Activated T-helper 1 cell treated with Interleukin-2 at 50 U/mL for 16 hours (primary cell): ENCODE results near the gene ENPP6.
"Not testable (repeated sequence)": the region's sequence is repeated elsewhere in the genome, so short reads cannot be mapped to it uniquely, and the experiment has no call there.

Experiments used
- DNase-seq: peaks from one replicate; pipeline ENCODE4 v3.0.0-alpha.2; 2020; ENCODE audit warnings: low read depth

ENPP6 gene

GRCh38 chr4:184235526-184235925, 17.9 kb upstream of the ENPP6 start:
- DNase-seq = no peak

GRCh38 chr4:184234155-184234554, 16.5 kb upstream of the ENPP6 start:
- DNase-seq = no peak

- DNase-seq = no peak
Measured at GRCh38 chr4:184232975-184233374, 15.3 kb upstream of the ENPP6 start.

GRCh38 chr4:184232202-184232601, 14.5 kb upstream of the ENPP6 start:
- no peak for DNase-seq

- DNase-seq = no peak
Measured at GRCh38 chr4:184231573-184231972, 13.9 kb upstream of the ENPP6 start.

- no peak for DNase-seq
Measured at GRCh38 chr4:184228056-184228705, 10.5 kb upstream of the ENPP6 start.

DNA sequence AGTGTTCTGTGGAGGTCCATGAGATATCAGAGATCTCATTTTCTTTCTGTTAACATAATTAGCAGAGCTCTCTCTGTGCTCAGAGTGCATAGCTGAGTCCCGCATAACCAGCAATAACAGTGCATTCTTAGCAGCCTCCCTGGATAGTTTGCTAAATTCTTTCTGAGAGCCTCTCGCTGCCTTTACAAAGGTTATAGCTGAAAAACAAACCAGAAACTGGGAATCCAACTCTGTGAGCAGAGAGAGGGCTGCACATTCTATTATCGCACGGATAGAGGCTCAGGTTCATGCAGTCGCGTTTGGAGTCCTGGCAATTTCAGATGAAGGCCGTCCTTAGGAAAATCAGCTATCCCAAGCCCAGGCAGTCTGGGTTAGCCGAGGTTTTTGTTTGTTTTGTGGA, 1.2 kb downstream of the ENPP6 start:
- DNase-seq = no peak

DNA sequence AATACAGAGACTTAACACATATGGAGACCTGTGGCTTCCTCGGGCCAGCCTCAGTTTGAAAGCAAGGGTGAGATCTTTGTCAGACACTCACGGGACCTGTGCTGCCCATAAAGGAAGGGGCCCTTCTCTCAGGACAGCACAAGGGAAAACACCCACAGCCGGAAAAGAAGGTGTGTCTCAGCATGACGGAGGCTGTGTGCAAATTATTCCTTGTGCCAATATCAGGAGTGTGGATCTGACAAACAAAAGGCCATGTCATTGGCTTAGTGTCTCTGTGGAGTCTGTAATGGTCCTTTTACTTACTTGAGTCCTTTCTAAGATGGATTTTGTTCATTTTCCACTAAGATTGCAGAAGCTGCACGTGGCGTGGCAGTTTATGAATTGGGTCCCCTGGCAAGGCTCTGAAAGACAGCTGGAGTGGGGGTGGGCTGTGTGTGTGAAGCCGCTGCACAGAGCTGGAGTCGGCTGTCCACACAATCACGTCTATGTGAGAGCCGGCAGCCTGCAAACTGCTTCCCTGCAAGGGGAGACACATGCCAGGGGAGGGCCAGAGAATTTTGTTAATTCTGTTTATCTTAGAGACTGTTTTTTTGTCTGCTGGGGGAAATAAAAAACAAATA, 1.9 kb downstream of the ENPP6 start:
- no peak for DNase-seq

GRCh38 chr4:184214931-184215330, 2.7 kb downstream of the ENPP6 start:
- no peak for DNase-seq

- not testable (repeated sequence) for DNase-seq
Measured at GRCh38 chr4:184207734-184208607, 9.7 kb downstream of the ENPP6 start.

DNA sequence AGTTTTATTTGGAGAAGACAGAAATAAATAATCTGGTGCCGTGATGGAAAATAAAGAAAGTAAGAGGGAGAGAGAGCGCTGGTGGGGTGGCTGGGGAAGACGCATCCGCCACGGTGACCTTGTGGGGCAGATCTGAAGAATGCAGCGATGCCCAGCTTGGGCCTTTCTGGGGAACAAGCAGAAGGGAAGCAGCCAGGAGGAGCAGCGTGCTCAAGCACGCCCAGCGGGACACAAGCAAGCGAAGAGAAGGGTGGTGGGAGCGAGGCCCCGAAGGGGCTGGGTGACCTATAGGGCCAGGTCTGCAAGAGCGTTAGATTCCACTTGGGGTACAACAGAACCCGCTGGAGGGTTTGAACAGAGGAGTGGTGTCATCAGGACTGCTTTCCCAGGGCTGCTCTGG, 12.4 kb downstream of the ENPP6 start:
- no peak for DNase-seq

DNA sequence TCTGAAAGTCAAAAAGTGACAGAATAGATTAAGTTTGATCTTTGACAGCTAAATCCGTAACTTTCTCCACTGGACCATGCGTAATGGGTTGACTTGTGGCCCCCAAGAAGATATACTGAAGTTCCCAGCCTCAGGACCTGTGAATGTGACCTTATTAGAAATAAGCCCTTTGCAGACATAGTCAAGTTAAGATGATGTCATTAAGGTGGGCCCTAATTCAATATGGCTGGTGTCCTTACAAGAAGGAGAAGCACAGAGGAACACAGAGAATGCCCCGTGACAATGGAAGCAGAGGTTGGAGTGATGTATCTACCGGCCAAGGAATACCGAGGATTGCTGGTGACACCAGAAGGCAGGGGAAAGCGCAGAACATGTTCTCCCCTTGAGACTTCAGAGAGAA, 14.4 kb downstream of the ENPP6 start:
- DNase-seq = no peak

DNA sequence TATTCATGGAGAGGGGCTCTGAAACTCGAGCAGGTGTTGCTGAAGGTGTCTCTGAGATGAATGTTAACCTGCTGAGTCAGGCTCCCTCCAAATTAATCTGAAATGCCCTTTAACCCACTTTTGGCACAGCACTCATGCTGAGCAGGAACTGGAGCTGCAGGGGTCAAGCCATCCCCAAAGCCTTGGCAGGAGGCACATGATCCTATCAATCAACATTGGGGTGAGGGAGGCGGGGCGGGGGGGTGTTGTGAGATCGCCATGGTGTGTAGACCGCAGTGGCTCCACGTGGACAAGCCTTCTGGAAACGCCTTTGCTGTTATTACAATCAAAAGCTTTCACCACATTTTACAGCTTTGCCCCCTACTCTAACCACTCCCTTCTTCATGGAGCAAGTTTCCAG, 16.5 kb downstream of the ENPP6 start:
- DNase-seq = no peak

GRCh38 chr4:184200296-184200695, 17.4 kb downstream of the ENPP6 start:
- DNase-seq = no peak

DNA sequence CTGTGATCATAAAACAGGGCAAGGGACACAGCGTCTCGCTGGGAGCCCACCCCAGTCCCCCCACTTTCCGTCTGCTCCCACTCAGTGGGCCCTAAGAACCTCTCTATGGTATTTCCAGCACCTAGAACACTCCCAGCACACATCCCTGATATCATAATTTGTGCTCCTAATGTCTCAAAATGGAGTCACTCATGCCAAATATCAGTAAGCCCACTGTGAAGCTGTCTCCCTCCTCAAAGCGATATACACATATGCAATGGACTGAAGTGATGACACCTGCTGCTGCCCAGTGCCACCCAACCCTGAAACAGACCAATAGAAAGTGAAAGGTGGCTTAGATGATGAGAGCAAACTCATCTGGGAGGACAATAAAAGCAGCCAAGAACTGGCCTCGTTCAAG, 17.9 kb downstream of the ENPP6 start:
- no peak for DNase-seq

DNA sequence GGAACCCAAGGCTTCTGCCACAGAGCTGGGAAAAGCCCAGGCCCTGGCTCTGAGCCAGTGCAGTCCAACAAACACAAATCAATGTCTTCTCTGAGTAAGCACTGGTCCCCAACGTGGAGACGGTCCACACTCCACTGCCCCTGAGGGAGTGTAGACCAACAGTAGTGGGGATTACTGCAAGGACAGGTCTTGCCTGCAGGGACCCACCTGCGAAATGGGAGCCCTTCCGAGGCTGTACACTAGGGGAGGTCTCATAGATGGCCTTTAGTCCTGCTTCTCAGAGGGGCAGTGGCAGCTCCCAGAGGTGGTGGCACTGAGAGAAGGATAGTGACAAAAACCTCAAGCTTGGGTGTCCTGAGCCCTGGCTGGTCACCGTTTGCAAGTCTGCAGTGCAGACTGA, 19.5 kb downstream of the ENPP6 start:
- DNase-seq = no peak

GRCh38 chr4:184197536-184198082, 20.1 kb downstream of the ENPP6 start:
- DNase-seq = no peak

DNA sequence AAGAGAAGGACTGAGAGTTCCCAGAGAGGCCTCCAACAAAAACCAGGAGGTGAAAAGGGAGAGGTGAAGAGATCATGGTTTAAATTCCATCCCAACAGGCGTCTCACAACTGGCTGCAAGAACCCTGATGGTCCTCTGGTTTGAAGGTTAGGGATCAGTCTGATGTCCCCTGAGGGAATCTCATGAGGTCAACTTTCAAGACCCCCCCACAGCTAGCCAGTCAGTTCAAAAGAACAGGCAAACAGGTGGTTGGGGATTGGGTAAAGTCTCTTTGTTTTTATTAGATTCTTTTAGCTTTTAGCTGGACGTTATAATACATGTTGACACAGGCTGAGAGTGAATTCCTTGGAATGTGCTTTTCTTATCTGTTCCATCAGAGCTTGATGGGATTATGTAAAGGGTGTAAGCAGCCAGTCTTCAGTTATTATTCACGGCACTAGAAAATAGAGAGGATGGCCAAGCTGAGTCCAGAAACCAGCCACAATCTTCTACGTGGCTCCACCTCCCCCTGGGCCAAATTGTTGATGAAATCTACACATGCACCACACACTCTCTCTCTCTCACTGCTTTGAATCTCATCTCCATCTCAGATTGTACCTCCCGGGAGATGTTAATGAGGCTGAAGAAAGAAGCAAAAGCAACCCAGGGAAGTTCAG, 20.8 kb downstream of the ENPP6 start:
- no peak for DNase-seq

GRCh38 chr4:184193556-184194525, 23.8 kb downstream of the ENPP6 start:
- no peak for DNase-seq

DNA sequence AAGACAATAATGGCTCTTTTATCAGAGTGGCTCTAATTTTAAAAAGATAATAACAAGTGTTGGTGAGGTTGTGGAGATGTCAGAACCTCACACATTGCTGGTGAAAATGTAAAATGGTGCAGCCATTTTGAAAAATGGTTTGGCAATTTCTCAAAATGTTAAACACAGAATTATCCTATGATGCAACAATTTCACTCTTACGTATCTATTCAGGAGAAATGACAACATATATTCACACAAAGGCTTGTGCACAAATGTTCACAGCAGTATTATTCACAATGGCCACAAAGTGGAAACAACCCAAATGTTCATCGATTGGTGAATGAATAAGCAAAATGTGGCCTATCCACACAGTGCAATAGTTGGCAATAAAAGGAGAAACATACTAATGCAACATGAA, 24.7 kb downstream of the ENPP6 start:
- no peak for DNase-seq

- no peak for DNase-seq
Measured at GRCh38 chr4:184191267-184191666, 26.4 kb downstream of the ENPP6 start.
